Measurements from ENCODE around the gene GAMT.
A peak's percentile ranks its signal among the peaks of the same experiment; 100 is the strongest.
"Not testable (repeated sequence)": the region's sequence is repeated elsewhere in the genome, so short reads cannot be mapped to it uniquely, and the experiment has no call there.

The GAMT gene

DNA sequence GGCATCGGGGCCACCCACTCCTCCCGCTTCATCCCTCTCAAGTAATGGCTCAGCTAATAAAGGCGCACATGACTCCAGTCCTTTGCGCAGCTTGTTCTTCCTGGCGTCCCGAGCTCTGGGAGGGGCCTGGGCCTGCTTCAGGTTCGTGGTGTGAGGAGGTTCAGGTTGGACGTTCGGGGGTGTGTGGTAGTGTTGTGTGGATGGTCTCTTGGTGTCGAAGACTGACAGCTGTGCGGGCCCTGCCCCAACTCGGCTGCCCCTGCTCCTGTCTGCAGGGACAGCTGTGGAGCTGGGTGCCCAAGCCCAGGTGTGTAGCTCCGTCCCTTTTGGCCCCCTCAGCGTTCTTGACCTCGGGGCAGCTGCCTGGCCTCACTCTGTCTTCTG, 39.1 kb upstream of the GAMT start:
- Histone ChIP-seq H3K79me2 (ENCODE audit: insufficient read depth, low read length) (peaks cover 37% of the 10 kb centered on the region), H3K4me1 (ENCODE audit: insufficient read depth, low read length) (peaks cover 35% of the 10 kb centered on the region), H3K36me3 (ENCODE audit: insufficient read depth, low read length) (peaks cover 42% of the 10 kb centered on the region), H2AFZ (ENCODE audit: low read depth, low read length) (no peak overlapping the region), H3K9ac (ENCODE audit: low read depth, low read length) (peak overlapping the region; percentile 90), H4K20me1 (ENCODE audit: insufficient read depth, low read length) (peaks cover 61% of the 10 kb centered on the region), H3K27ac (ENCODE audit: low read length) (no peak overlapping the region), H3K4me2 (ENCODE audit: insufficient read depth, low read length) (peak overlapping the region; percentile 99; the same call in 1 of the 2 replicates), H3K9me3 (ENCODE audit: insufficient read depth, low read length, severe bottlenecking) (no peaks in the 10 kb centered on the region), H3K4me3 (ENCODE audit: low read depth in 1 of 2, low read length in 2 of 2) (0 out of 4 replicates have a peak overlapping the region, but pooled peaks of 1 of the 2 experiments have one; percentile 61), H3K27me3 (ENCODE audit: insufficient read depth, low read length, poor library complexity) (no peaks in the 10 kb centered on the region)
- ATAC-seq (ENCODE audit: insufficient read depth, low read depth) (no peak), DNase-seq (no peak)
- no peak for TF ChIP-seq EZH2 (IDR thresholded peaks at IDR 0.05; ENCODE audit: borderline replicate concordance, low read depth, low read length, severe bottlenecking)
- TF ChIP-seq, protein P1, sequence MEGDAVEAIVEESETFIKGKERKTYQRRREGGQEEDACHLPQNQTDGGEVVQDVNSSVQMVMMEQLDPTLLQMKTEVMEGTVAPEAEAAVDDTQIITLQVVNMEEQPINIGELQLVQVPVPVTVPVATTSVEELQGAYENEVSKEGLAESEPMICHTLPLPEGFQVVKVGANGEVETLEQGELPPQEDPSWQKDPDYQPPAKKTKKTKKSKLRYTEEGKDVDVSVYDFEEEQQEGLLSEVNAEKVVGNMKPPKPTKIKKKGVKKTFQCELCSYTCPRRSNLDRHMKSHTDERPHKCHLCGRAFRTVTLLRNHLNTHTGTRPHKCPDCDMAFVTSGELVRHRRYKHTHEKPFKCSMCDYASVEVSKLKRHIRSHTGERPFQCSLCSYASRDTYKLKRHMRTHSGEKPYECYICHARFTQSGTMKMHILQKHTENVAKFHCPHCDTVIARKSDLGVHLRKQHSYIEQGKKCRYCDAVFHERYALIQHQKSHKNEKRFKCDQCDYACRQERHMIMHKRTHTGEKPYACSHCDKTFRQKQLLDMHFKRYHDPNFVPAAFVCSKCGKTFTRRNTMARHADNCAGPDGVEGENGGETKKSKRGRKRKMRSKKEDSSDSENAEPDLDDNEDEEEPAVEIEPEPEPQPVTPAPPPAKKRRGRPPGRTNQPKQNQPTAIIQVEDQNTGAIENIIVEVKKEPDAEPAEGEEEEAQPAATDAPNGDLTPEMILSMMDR (IDR thresholded peaks at IDR 0.05; ENCODE audit: borderline replicate concordance, extremely low read depth, low read length, poor library complexity, severe bottlenecking): no peak

DNA sequence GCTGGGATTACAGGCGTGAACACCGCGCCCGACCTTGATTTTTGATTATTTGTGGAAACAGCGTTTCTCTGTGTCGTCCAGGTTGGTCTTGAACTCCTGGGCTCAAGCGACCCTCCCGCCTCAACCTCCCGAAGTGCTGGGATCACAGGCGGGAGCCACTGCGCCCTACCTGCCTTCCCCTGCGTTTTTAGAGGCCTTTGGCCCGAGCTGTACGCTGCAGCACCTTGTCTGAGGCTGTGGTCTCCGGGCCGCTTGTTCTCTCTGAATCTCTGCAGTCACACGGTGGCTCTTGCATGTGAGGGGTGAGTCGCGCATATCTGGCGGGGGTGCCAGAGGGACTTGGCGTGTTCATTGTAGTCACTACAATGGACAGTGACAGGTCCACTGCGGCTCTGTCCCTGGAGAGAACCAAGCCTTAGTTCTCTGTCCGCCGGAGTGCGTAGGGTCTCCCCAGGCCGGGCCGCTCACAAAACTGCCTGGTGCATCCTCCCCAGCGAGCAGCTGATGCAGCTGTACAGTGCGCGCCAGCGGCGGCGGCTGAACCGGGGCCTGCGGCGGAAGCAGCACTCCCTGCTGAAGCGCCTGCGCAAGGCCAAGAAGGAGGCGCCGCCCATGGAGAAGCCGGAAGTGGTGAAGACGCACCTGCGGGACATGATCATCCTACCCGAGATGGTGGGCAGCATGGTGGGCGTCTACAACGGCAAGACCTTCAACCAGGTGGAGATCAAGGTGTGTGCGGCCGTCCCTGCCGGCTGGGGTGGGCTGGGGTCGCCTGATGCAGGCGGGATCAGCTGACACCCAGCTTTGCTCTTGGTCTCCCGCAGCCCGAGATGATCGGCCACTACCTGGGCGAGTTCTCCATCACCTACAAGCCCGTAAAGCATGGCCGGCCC, 38.4 kb upstream of the GAMT start:
- ATAC-seq (ENCODE audit: insufficient read depth, low read depth); DNase-seq; H2AFZ ChIP-seq (ENCODE audit: low read depth, low read length); H3K9me3 ChIP-seq (ENCODE audit: insufficient read depth, low read length, severe bottlenecking); H3K27me3 ChIP-seq (ENCODE audit: insufficient read depth, low read length, poor library complexity): not testable (repeated sequence)
- Histone ChIP-seq H3K4me1 (ENCODE audit: insufficient read depth, low read length) (peaks cover 28% of the 10 kb centered on the region), H3K4me3 (ENCODE audit: low read depth in 1 of 2, low read length in 2 of 2) (peak overlapping the region; percentile 61 to 66; a peak in 3 of 4 replicates), H3K79me2 (ENCODE audit: insufficient read depth, low read length) (peaks cover 37% of the 10 kb centered on the region), H3K36me3 (ENCODE audit: insufficient read depth, low read length) (peaks cover 46% of the 10 kb centered on the region), H3K9ac (ENCODE audit: low read depth, low read length) (peak overlapping the region; percentile 90), H4K20me1 (ENCODE audit: insufficient read depth, low read length) (peaks cover 60% of the 10 kb centered on the region), H3K27ac (ENCODE audit: low read length) (peak overlapping the region; percentile 82), H3K4me2 (ENCODE audit: insufficient read depth, low read length) (peak overlapping the region; percentile 99)

DNA sequence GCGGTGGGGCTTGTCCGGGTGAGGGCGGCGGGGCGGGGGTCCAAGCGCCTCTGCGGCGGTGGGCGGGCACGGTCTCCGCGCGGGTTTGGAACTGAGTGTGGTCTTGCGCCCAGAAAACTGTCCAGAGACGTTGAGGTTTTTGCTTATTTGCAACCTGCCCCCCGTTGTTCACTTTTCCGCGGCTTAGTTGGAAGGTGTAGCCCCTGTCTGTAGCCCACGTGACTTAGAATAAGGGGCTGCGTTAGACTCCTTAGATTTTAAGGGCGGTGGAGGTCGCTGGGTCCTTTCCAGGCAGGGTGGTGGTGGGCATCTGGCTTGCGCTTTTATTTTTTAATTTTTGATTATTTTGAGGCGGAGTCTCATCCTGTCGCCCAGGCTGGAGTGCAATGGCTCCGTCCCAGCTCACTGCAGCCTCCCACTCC, 37.6 kb upstream of the GAMT start:
- H3K79me2 ChIP-seq (ENCODE audit: insufficient read depth, low read length): peaks cover 37% of the 10 kb centered on the region
- DNase-seq (no peak), ATAC-seq (ENCODE audit: insufficient read depth, low read depth) (peak; percentile 8)
- H4K20me1 ChIP-seq (ENCODE audit: insufficient read depth, low read length): peaks cover 60% of the 10 kb centered on the region
- peaks cover 54% of the 10 kb centered on the region for H3K36me3 ChIP-seq (ENCODE audit: insufficient read depth, low read length)
- H3K27ac ChIP-seq (ENCODE audit: low read length): peak overlapping the region; percentile 82
- TF ChIP-seq, protein P1 (IDR thresholded peaks at IDR 0.05; ENCODE audit: borderline replicate concordance, extremely low read depth, low read length, poor library complexity, severe bottlenecking): no peak
- TF ChIP-seq EZH2 (IDR thresholded peaks at IDR 0.05; ENCODE audit: borderline replicate concordance, low read depth, low read length, severe bottlenecking): no peak
- peak overlapping the region; percentile 99 for H3K4me2 ChIP-seq (ENCODE audit: insufficient read depth, low read length)
- H3K9ac ChIP-seq (ENCODE audit: low read depth, low read length): peak overlapping the region; percentile 90
- H2AFZ ChIP-seq (ENCODE audit: low read depth, low read length): no peak overlapping the region
- H3K4me3 ChIP-seq (ENCODE audit: low read depth in 1 of 2, low read length in 2 of 2): peak overlapping the region; percentile 61 to 66; a peak in 3 of 4 replicates
- H3K9me3 ChIP-seq (ENCODE audit: insufficient read depth, low read length, severe bottlenecking): no peaks in the 10 kb centered on the region
- H3K4me1 ChIP-seq (ENCODE audit: insufficient read depth, low read length): peaks cover 26% of the 10 kb centered on the region
- no peaks in the 10 kb centered on the region for H3K27me3 ChIP-seq (ENCODE audit: insufficient read depth, low read length, poor library complexity)
